Lung (tissue), 12 donors: ENCODE data around the gene EXOSC5. TPM values are rescaled to one million over a fixed set of nuclear protein-coding genes. Genes with fewer than 3 reads are reported as not detected.
A peak's percentile ranks its signal among the peaks of the same experiment; 100 is the strongest.

Experiments used
- ATAC-seq: fragments of 200-7000 bp; cut with Tn5 transposase; one replicate; pipeline ENCODE4 v1.9.1; 2020; ENCODE audit warnings: moderate number of reproducible peaks; ENCODE audit not compliant: insufficient read depth, low FRiP score
- DNase-seq, 3 donors: peaks; one replicate each; pipeline ENCODE4 v3.0.0-alpha.2; 2013 to 2017
- H3K27ac ChIP-seq, 2 donors: one replicate each; pipeline ENCODE4 v1.5.1; 2013; ENCODE audit warnings: mild to moderate bottlenecking in 2 of 2, moderate library complexity in 2 of 2, control low read depth in 1 of 2, inconsistent platforms in 1 of 2, low read depth in 1 of 2, low read length in 1 of 2
- H3K27me3 ChIP-seq, 3 donors: one replicate each; pipeline ENCODE4 v1.5.1; 2013; ENCODE audit warnings: low read length in 2 of 3; ENCODE audit not compliant: control insufficient read depth in 3 of 3, insufficient read depth in 3 of 3
- H3K36me3 ChIP-seq, 4 donors: one replicate each; pipeline ENCODE4 v1.5.1; 2013; ENCODE audit warnings: low read length in 4 of 4, mild to moderate bottlenecking in 1 of 4, moderate library complexity in 1 of 4; ENCODE audit not compliant: control insufficient read depth in 4 of 4, insufficient read depth in 4 of 4
- H3K4me1 ChIP-seq, 5 donors: one replicate each; pipeline ENCODE4 v1.5.1; 2013; ENCODE audit warnings: low read length in 5 of 5, mild to moderate bottlenecking in 2 of 5, moderate library complexity in 1 of 5; ENCODE audit not compliant: control insufficient read depth in 5 of 5, insufficient read depth in 5 of 5
- H3K4me3 ChIP-seq: one replicate; pipeline ENCODE4 v1.5.1; 2013; ENCODE audit warnings: mild to moderate bottlenecking, control low read depth, moderate library complexity
- H3K9ac ChIP-seq, 2 donors: one replicate each; pipeline ENCODE4 v1.5.1; 2013; ENCODE audit warnings: low read length in 2 of 2, control low read depth in 1 of 2; ENCODE audit not compliant: insufficient read depth in 1 of 2
- H3K9me3 ChIP-seq, 4 donors: one replicate each; pipeline ENCODE4 v1.5.1; 2013; ENCODE audit warnings: low read length in 3 of 4, mild to moderate bottlenecking in 1 of 4, moderate library complexity in 1 of 4; ENCODE audit not compliant: control insufficient read depth in 4 of 4, insufficient read depth in 3 of 4
- WGBS, 2 donors: extraction: QIAGEN DNeasy Blood & Tissue Kit; methylation state at CpG; one replicate each; pipeline ENCODE4 v1.1.7; 2013; 5-methylcytosine and 5-hydroxymethylcytosine counted together
- polyA plus RNA-seq, 2 donors: library from polyadenylated mRNA; stranded (reverse); fragments of 200-250 nt; gene quantifications; one replicate each; pipeline ENCODE4 v1.2.1, GENCODE V29; 2013
- total RNA-seq, 2 donors: library from RNA; depleted of rRNA in 1 of 2; stranded (reverse); fragments of >200 nt in 1 of 2; gene quantifications; one replicate each; pipeline ENCODE4 v1.2.1, GENCODE V29; 2014 to 2021
- TF ChIP-seq, protein P1 (sequence below): IDR thresholded peaks from 2 replicates; pipeline ENCODE4 v1.5.1; 2012; ENCODE audit warnings: mild to moderate bottlenecking; ENCODE audit errors: control extremely low read depth, extremely low read depth
- donor health status: control.
- donor health status: control.
- donor health status: Bipolar disorder and iron deficiency.
- donor health status: healthy.
- donor health status: DM: yes; HTN: yes; CAD: no.

Gene EXOSC5
- total and polyA plus RNA-seq, 4 donors, result 6.3 to 34.4 (median 27.1) TPM

DNA sequence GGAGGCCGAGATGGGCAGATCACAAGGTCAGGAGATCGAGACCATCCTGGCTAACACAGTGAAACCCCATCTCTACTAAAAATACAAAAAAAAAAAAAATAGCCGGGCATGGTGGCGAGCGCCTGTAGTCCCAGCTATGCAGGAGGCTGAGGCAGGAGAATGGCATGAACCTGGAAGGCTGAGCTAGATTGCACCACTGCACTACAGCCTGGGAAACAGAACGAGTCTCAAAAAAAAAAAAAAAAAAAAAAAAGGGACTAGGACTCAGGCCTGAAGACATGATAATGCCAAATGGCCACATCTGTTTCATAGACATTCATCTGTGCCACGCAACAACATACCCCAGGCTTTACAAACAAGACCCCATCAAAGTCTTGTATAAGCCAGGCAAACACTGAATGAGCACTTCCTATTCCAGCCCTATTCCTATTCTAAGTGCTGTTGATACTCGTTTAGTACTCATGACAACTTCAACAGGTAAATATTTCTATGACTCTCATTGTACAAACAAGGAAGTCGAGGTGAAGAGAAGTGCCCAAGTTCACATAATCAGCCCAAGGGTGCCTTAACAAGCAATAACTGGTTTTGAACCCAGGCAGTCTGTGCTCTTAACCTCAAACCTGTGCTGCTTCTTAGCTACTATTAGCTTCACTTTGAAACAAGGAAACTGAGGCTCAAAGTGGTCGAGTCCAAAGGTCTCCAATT, 34.9 kb downstream of the EXOSC5 start:
- DNase-seq (no peak), ATAC-seq (no peak)
- peak overlapping the region in 1 of 2 donors; percentile 46 for H3K9ac ChIP-seq
- peak overlapping the region in 1 of 2 donors; percentile 99 for H3K27ac ChIP-seq
- H3K27me3 ChIP-seq, result no peaks in the 10 kb centered on the region
- TF ChIP-seq, protein P1, sequence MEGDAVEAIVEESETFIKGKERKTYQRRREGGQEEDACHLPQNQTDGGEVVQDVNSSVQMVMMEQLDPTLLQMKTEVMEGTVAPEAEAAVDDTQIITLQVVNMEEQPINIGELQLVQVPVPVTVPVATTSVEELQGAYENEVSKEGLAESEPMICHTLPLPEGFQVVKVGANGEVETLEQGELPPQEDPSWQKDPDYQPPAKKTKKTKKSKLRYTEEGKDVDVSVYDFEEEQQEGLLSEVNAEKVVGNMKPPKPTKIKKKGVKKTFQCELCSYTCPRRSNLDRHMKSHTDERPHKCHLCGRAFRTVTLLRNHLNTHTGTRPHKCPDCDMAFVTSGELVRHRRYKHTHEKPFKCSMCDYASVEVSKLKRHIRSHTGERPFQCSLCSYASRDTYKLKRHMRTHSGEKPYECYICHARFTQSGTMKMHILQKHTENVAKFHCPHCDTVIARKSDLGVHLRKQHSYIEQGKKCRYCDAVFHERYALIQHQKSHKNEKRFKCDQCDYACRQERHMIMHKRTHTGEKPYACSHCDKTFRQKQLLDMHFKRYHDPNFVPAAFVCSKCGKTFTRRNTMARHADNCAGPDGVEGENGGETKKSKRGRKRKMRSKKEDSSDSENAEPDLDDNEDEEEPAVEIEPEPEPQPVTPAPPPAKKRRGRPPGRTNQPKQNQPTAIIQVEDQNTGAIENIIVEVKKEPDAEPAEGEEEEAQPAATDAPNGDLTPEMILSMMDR, result no peak
- H3K9me3 ChIP-seq, result no peaks in the 10 kb centered on the region
- H3K36me3 ChIP-seq, result no peaks in the 10 kb centered on the region
- H3K4me1 ChIP-seq, result peaks cover 0 to 13% (median 6%) of the 10 kb centered on the region in 5 donors
- no peak overlapping the region for H3K4me3 ChIP-seq
- 72 to 73% methylated on average over 9 to 10 of the region's 10 CpGs for WGBS, 2 donors

DNA sequence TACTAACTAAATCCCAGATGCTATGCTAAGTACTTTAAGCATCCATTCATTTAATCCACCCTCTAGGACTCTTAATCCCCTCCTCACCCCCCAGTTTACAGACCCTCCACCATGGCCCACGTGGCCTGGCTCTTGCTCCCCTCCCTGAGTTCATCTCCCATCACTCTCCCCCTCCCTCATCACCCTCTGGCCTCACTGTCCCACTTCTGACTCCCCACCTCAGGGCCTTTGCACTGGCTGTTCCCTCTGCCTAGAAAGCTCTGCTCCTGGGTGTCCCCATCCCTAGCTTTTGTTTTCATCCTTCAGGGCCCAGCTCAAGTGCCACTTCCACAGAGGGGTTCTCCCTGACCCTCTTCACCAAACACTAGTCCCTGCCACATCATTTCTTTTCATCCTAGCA, 37.4 kb downstream of the EXOSC5 start:
- peaks cover 0 to 13% (median 2%) of the 10 kb centered on the region in 5 donors for H3K4me1 ChIP-seq
- WGBS, 2 donors, result 100% methylated on average over 1 of the region's 1 CpG
- TF ChIP-seq, protein P1, result no peak

DNA sequence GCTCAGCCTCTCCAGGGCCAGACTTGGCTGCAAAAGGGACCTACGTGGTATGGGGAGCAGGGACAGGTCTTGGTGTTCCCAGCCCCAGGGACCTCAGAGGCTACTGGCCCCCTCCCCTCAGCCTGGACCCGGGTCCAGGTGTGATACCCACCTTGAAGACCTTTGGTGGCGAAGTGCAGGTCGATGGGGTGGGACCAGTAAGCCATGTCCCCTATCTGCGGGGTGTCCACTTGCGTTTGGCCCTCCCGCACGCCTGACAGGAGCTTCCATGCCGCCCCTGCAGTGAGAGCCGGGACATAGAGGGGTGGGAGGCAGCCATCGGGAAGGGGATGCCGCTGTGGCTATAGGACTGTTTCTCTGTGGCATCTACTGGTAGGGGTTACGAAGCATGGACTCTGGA, 39.4 kb downstream of the EXOSC5 start:
- H3K9me3 ChIP-seq, result no peaks in the 10 kb centered on the region
- no peak overlapping the region for H3K27ac ChIP-seq
- no peak overlapping the region for H3K9ac ChIP-seq
- ATAC-seq (no peak), DNase-seq (no peak)
- H3K27me3 ChIP-seq, result peaks cover 0 to 3% (median 0%) of the 10 kb centered on the region in 3 donors
- TF ChIP-seq, protein P1, result no peak
- peaks cover 0 to 15% (median 5%) of the 10 kb centered on the region in 5 donors for H3K4me1 ChIP-seq
- 90 to 93% methylated on average over 13 of the region's 13 CpGs for WGBS, 2 donors
- H3K36me3 ChIP-seq, result no peaks in the 10 kb centered on the region
- H3K4me3 ChIP-seq, result no peak overlapping the region

More for the DNA sequence above, 37.4 kb downstream of the EXOSC5 start:
- no peak for DNase-seq
- H3K36me3 ChIP-seq, result no peaks in the 10 kb centered on the region
- no peak overlapping the region for H3K4me3 ChIP-seq
- no peak overlapping the region for H3K9ac ChIP-seq
- no peaks in the 10 kb centered on the region for H3K27me3 ChIP-seq
- H3K9me3 ChIP-seq, result no peaks in the 10 kb centered on the region
- ATAC-seq, result no peak
- no peak overlapping the region for H3K27ac ChIP-seq
